ENCODE results near the gene MOGAT2.
A peak's percentile ranks its signal among the peaks of the same experiment; 100 is the strongest.
"Not testable (repeated sequence)": the region's sequence is repeated elsewhere in the genome, so short reads cannot be mapped to it uniquely, and the experiment has no call there.

The MOGAT2 gene

DNA sequence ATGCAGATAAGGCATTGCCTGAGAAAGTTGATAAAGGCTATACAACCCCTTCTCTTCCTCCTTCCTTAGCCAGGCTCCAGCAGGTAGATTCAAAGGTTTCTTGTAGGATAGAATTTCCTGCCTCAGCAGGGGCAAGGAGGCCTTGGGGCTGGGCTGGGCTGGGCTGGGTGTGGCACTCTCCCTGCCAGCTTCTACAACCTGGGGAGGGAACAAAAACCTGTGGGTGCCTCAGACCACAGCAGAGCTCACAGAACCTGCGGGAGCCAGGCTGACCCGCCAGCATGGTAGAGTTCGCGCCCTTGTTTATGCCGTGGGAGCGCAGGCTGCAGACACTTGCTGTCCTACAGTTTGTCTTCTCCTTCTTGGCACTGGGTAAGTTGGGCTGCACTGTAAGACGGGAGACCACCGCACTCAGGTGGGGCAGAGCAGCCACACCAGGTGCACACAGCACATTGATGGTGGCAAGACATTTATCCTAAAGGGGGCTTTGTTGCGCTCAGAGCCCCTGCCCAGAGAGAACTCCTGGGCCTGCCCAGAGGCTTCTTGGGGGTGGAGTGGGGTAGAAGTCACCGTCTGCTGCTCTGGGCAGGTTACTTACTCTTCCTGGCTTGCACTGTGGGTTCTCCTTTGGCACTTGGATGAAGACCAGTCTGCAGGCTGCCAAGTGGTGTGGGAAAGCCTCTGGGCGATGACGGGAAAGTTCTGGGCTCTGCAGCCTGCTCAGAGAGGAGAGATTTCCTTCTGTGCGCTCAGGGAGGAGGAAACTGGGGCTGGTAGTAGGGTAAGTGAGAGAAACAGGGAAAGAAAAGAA is at the start of gene MOGAT2:
Gene MOGAT2, plus strand, starts transcription at position 231 of the 811 bp plus-strand sequence. Its CDS starts 51 bp downstream, at position 282.
- peak in 6 of 56 donors; percentile 6 to 27 (median 10) for DNase-seq

- DNase-seq, result peak in 43 of 56 donors; percentile 7 to 81 (median 58)
Observed at GRCh38 chr11:75668451-75669297, 49.0 kb upstream of the MOGAT2 start, which contains the start of gene MAP6. Gene MAP6 (minus strand): TSS chr11:75669038. CDS start chr11:75668369, 669 bp downstream.

DNA sequence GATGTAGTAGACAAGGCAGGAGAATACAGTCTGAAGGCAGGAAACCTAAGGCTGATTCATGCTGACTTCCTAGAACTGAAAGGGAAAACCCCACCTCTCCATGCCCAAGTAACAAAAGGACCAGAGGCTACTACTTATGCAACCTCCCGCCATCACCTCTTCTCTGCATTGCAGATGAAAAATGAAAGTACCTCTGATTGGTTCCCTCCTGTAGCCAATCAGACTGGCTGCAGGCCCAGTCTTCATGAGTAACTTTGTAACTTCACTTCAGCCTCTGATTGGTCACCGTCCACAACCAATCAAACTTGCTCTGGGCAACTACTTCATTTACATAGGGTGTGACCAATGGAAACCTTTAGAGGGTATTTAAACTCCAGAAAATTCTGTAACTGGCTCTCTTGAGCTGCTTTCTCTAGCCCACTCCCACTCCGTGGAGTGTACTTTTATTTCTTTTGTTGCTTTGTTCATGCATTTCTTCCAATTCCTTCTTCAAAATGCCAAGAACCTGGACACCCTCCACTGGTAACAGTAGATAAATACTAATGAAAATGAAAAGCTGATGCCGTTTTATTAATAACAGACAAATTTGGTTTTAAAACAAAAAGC is 43.6 kb upstream of the MOGAT2 start:
- peak in 5 of 56 donors; percentile 9 to 33 (median 10) for DNase-seq

DNA sequence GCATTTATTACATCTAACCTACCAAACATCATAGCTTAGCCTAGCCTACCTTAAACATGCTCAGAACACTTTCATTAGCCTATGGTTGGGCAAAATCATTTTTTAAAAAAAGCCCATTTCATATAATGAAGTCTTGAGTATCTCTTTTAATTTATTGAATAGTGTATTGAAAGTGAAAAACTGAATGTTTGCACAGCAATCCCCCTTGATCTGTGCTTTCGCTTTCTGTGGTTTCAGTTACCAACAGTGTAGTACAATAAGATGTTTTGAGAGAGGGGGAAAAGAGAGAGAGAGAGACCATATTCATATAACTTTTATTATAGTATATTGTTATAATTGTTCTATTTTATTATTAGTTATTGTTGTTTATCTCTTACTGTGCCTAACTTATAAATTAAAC is 40.4 kb upstream of the MOGAT2 start:
- no peak for DNase-seq

DNA sequence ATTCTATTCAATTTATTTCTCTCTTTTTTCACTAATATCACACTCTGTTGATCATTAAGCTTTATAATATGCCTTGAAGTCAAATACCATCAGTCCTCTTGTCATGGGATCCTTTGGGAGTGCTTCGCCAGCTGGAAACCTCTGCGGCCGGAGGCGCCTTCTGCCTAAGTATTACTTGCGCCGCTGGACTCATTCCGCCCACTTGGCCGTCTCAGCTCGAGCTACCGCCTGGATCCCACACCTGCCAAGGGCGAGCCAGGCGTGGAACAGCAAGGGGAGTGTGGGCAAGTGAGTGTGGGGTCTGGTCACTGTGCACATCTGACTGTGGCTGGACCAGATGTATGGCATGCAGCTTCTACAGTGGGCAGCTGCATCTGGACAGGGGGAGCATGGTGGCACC is 39.7 kb upstream of the MOGAT2 start:
- no peak for DNase-seq

DNA sequence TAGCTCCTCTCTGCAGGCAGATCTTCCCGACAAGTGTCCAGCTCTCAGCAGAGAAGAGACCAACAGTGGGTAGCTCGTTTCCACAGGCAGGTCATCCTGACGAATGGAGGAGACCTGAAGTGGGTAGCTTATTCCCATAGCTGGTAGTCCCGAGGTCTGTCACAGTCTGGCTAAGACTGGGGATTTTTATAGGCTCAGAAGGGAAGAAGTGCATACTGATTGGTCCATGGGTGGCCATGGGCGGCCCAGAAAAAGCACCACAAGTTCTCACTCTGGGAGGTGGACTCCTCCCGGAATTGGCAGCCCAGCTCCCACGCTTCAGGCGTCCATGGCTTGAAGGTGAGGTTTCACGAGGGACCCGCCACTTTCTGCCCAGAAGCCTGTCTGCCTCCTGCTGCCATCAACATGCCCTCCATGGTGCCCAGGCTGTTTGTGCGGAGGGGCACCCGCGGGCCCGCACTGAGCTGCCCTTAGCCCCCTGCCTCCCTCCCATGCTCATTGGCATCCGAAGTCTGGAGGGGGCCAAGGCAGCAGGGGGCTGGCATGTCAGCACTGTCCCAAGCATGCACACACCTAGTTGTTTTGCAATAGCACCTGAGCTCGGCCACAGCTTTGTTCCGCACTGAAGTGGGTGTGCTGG is 38.9 kb upstream of the MOGAT2 start:
- no peak for DNase-seq

DNA sequence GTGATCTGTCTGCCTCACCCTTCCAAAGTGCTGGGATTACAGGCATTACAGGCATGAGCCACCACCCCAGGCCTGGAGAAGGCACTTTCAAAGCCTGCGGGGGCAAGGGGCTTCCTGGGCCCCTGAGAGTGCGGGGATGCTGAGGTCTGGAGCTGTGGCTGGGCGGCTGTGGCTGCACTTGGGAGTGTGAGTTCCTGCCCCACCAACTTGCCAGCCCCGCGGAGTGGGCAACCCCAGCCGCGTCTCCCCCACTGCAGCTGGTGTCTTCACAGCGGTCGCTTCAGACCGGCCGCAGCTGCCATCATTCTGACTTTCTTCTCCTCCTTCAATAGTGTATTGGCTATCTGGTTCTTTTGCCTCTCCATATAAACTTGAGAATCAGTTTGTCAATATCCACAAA is 38.1 kb upstream of the MOGAT2 start:
- DNase-seq, result no peak

DNA sequence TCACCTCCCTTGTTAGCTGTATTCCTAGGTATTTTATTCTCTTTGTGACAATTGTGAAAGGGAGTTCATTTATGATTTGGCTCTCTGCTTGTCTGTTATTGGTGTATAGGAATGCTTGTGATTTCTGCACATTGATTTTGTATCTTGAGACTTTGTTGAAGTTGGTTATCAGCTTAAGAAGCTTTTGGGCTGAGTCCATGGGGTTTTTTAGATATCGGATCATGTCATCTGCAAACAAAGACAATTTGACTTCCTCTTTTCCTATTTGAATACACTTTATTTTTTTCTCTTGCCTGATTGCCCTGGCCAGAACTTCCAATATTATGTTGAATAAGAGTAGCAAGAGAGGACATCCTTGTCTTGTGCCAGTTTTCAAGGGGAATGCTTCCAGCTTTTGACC is 33.8 kb upstream of the MOGAT2 start:
- not testable (repeated sequence) for DNase-seq

GRCh38 chr11:75689863-75690609 is 27.6 kb upstream of the MOGAT2 start:
- no peak for DNase-seq

DNA sequence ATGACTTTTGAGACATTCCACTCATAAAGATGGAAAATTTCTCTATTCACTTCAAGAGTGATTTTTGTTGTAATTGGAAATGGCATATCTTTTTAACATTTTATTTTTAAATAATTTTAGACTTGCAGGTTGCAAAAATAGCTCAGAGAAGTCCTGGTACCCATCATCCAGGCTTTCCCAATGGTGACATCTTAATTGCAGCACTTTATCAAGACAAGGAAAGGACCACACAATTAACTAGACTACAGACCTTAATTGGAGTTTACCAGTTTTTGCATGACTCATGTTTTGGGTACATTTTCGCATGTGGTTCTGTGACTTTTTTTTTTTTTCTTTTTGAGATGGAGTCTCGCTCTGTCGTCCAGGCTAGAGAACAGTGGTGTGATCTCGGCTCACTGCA is 25.8 kb upstream of the MOGAT2 start:
- DNase-seq, result no peak

DNA sequence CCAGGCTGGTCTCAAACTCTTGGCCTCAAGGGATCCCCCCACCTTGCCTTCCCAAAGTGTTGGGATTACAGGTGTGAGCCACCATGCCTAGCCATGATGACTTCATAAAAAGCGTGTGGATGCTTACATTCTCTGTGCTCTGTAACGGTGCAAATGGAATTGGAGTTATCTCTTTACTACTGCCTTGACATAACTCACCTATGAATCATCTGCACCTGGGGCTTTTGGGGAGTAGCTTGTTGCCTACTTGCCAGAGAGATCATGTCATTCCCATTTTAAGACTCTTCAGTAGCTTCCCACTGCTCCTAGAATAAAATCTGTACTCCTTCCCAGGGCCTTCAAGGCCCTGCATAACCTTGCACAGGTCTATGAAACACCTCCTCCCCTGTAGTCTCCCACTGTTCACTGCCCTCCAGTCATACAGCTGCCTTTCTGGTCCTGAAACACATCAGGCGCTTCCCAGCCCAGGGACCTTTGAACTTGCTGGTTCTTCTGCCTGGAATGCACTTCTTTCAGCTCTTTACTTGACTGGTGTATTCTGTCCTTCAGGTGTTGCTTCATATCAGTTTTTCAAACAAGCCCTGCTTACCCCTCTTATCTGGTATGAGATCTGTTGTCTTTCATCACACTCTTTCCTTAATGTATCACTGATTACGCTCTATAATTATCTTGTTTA is 19.6 kb upstream of the MOGAT2 start:
- no peak for DNase-seq

DNA sequence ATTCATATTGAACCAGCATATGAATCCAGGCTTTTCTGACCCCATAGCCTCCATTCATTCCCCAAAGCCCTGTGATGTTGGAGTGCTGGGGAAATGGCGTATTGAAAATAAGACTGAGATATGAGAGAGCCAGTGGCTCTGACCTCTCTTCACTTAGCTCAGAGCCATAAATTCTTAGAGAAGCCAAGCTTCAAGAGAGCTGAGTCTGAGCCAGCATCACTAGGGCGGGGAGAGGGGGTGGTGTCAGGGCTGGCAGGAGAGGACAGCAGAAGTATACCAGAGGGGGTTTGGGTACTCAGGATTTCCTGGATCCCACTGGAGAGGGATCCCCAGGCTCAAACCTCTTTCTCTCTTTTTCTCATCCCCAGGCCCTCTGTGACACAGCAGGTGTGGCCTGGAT is 16.7 kb upstream of the MOGAT2 start:
- DNase-seq, result no peak

DNA sequence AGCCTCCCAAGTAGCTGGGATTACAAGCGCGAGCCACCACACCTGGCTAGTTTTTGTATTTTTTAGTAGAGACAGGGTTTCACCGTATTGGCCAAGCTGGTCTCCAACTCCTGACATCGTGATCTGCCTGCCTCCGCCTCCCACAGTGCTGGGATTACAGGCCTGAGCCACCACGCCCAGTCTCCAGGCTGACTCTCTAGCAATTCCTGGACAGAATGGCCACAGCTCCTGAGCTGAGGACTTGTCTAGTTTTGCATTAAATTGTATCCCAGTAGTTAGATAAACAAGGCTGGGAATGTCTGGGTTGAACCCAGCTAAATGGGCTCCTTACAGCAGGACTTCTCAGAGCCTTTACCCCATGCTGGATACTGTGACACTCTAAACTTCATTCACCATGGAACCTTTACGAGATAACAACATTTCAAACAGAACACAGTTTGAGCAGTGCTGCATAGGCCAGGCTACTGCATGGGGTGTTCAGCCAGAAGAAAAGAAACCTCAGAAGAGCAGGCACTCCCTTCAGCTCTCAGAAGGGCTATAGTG is 13.9 kb upstream of the MOGAT2 start:
- no peak for DNase-seq

- DNase-seq, result no peak
Observed at GRCh38 chr11:75705541-75705940, 12.1 kb upstream of the MOGAT2 start.

- DNase-seq, result peak in 48 of 56 donors; percentile 12 to 74 (median 44)
Observed at GRCh38 chr11:75706260-75706729, 11.3 kb upstream of the MOGAT2 start.

- no peak for DNase-seq
Observed at GRCh38 chr11:75714211-75714610, 3.4 kb upstream of the MOGAT2 start.

GRCh38 chr11:75715688-75716087 is 1.9 kb upstream of the MOGAT2 start:
- DNase-seq, result no peak

DNA sequence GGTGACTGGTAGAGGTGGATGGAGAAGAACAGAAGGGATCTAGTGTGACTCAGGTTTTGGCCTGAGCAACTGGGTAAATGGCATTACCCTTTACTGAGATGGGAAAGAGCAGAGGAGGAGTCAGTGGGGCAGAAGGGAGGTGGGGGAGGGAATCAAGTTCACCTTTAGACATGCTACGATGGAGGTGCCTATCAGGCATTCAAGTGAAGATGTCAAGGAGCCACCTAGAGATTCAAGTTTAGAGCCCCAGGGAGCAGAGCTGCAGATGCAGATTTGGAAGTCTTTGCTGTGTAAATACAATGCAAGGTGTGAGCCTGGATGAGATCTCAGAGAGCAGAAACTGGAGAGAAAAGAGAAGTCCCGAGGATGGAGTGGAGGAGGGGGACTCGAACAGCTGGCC is 979 bp upstream of the MOGAT2 start:
- no peak for DNase-seq

Measured in nucleus accumbens (tissue), 56 donors.